ACHN (cell line): Measurements from ENCODE around the gene IL21R.
A peak's percentile ranks its signal among the peaks of the same experiment; 100 is the strongest.

Experiments
- DNase-seq: peaks from one replicate; pipeline ENCODE4 v3.0.0-alpha.2; 2015
- in situ Hi-C: cut with HindIII; loops from 2 replicates; pipeline ENCODE4 v1.10.0; 2017; ENCODE audit warnings: low sequenced_read_pairs, low pct_ligation_motif_present, low pct_unique_long_range_greater_than_20kb

Gene IL21R

GRCh38 chr16:27373312-27373711 lies 28.7 kb upstream of the IL21R start:
- in situ Hi-C loops: no loop called here
- DNase-seq: no peak

GRCh38 chr16:27374221-27374803 lies 27.7 kb upstream of the IL21R start:
- in situ Hi-C loops: no loop called here
- no peak for DNase-seq

- in situ Hi-C loops: loop anchor here (25.0 kb wide), 1 partner anchor 213 kb away; no protein-coding TSS in a partner anchor
Measured at GRCh38 chr16:27374804-27375425, 27.1 kb upstream of the IL21R start.

GRCh38 chr16:27377666-27378485 lies 24.1 kb upstream of the IL21R start:
- in situ Hi-C loops: loop anchor here (25.0 kb wide), 1 partner anchor 216 kb away; no protein-coding TSS in a partner anchor
- DNase-seq: no peak

More at GRCh38 chr16:27374804-27375425, 27.1 kb upstream of the IL21R start:
- DNase-seq: peak; percentile 93

GRCh38 chr16:27378871-27379481 lies 23.0 kb upstream of the IL21R start:
- DNase-seq: no peak
- in situ Hi-C loops: loop anchor here (25.0 kb wide), 1 partner anchor 217 kb away; no protein-coding TSS in a partner anchor

GRCh38 chr16:27379919-27380318 lies 22.1 kb upstream of the IL21R start:
- DNase-seq: no peak
- in situ Hi-C loops: loop anchor here (25.0 kb wide), 1 partner anchor 218 kb away; no protein-coding TSS in a partner anchor

- in situ Hi-C loops: loop anchor here (25.0 kb wide), 1 partner anchor 219 kb away; no protein-coding TSS in a partner anchor
- DNase-seq: no peak
Measured at GRCh38 chr16:27381236-27381635, 20.7 kb upstream of the IL21R start.

GRCh38 chr16:27381974-27382855 lies 19.8 kb upstream of the IL21R start:
- in situ Hi-C loops: loop anchor here (25.0 kb wide), 1 partner anchor 220 kb away; no protein-coding TSS in a partner anchor

GRCh38 chr16:27383556-27384243 lies 18.3 kb upstream of the IL21R start:
- no peak for DNase-seq
- in situ Hi-C loops: loop anchor here (25.0 kb wide), 1 partner anchor 221 kb away; no protein-coding TSS in a partner anchor

More at GRCh38 chr16:27381974-27382855, 19.8 kb upstream of the IL21R start:
- no peak for DNase-seq

- in situ Hi-C loops: loop anchor here (25.0 kb wide), 1 partner anchor 222 kb away; no protein-coding TSS in a partner anchor
- DNase-seq: no peak
Measured at GRCh38 chr16:27384425-27384824, 17.5 kb upstream of the IL21R start.

- in situ Hi-C loops: loop anchor here (25.0 kb wide), 1 partner anchor 223 kb away; no protein-coding TSS in a partner anchor
- DNase-seq: no peak
Measured at GRCh38 chr16:27385398-27385797, 16.6 kb upstream of the IL21R start.

- in situ Hi-C loops: loop anchor here (25.0 kb wide), 1 partner anchor 224 kb away; no protein-coding TSS in a partner anchor
- DNase-seq: no peak
Measured at GRCh38 chr16:27386674-27387073, 15.3 kb upstream of the IL21R start.

GRCh38 chr16:27387724-27388123 lies 14.2 kb upstream of the IL21R start:
- in situ Hi-C loops: loop anchor here (25.0 kb wide), 1 partner anchor 225 kb away; no protein-coding TSS in a partner anchor

GRCh38 chr16:27389272-27389961 lies 12.6 kb upstream of the IL21R start:
- in situ Hi-C loops: loop anchor here (25.0 kb wide), 1 partner anchor 227 kb away; no protein-coding TSS in a partner anchor
- no peak for DNase-seq

More at GRCh38 chr16:27387724-27388123, 14.2 kb upstream of the IL21R start:
- DNase-seq: no peak

GRCh38 chr16:27390151-27390550 lies 11.8 kb upstream of the IL21R start:
- DNase-seq: no peak
- in situ Hi-C loops: loop anchor here (25.0 kb wide), 1 partner anchor 228 kb away; no protein-coding TSS in a partner anchor

- in situ Hi-C loops: loop anchor here (25.0 kb wide), 1 partner anchor 230 kb away; no protein-coding TSS in a partner anchor
Measured at GRCh38 chr16:27392671-27393070, 9.3 kb upstream of the IL21R start.

More at GRCh38 chr16:27392671-27393070, 9.3 kb upstream of the IL21R start:
- DNase-seq: no peak
